Fibroblast of the aortic adventitia (primary cell): ENCODE data around the gene ZNF423. TPM values are rescaled to one million over a fixed set of nuclear protein-coding genes. Genes with fewer than 3 reads are reported as not detected.
A peak's percentile ranks its signal among the peaks of the same experiment; 100 is the strongest.

ENCODE experiments used
- DNase-seq: peaks from one replicate; pipeline ENCODE4 v3.0.0-alpha.2; 2010; ENCODE audit warnings: low read depth
- H3K4me3 ChIP-seq: 2 replicates; pipeline ENCODE4 v1.5.1; 2011; ENCODE audit warnings: low read depth, mild to moderate bottlenecking, control low read depth, low read length, moderate library complexity
- CTCF ChIP-seq: IDR thresholded peaks from 2 replicates; pipeline ENCODE4 v1.5.1; 2011; ENCODE audit warnings: mild to moderate bottlenecking, low read length, control low read depth, inconsistent platforms; ENCODE audit not compliant: insufficient read depth
- total RNA-seq: library from RNA; depleted of rRNA; stranded (reverse); fragments of >200 nt; gene quantifications from 2 replicates; pipeline ENCODE4 v1.2.3, GENCODE V29; 2012; ENCODE audit warnings: low replicate concordance

The ZNF423 gene
- total RNA-seq, 1 donor: 13.5 TPM

- no peak for DNase-seq
- H3K4me3 ChIP-seq: no peak overlapping the region
- no peak for TF ChIP-seq CTCF
These were observed 235.1 kb downstream of the ZNF423 start for GRCh38 chr16:49620869-49621240.

GRCh38 chr16:49620158-49620868, 235.6 kb downstream of the ZNF423 start:
- no peak overlapping the region for H3K4me3 ChIP-seq
- TF ChIP-seq CTCF: no peak
- peak; percentile 81 for DNase-seq

- no peak for TF ChIP-seq CTCF
- no peak for DNase-seq
- no peak overlapping the region for H3K4me3 ChIP-seq
These were observed 236.1 kb downstream of the ZNF423 start for GRCh38 chr16:49619811-49620157.

GRCh38 chr16:49618955-49619354, 237.0 kb downstream of the ZNF423 start:
- no peak for DNase-seq
- no peak overlapping the region for H3K4me3 ChIP-seq
- no peak for TF ChIP-seq CTCF

GRCh38 chr16:49617710-49618330, 238.1 kb downstream of the ZNF423 start:
- no peak for TF ChIP-seq CTCF
- DNase-seq: no peak
- H3K4me3 ChIP-seq: no peak overlapping the region

- no peak overlapping the region for H3K4me3 ChIP-seq
- TF ChIP-seq CTCF: no peak
- DNase-seq: no peak
These were observed 238.8 kb downstream of the ZNF423 start for GRCh38 chr16:49617016-49617629.
